Glutamatergic neuron (in vitro differentiated cells): ENCODE measurements around the gene ORAI3. TPM values are rescaled to one million over a fixed set of nuclear protein-coding genes. Genes with fewer than 3 reads are reported as not detected.

Experiments
- DNase-seq: peaks from one replicate; pipeline ENCODE4 v3.0.0; 2022
- H3K27ac Mint-ChIP-seq: one replicate; pipeline ENCODE4 v1.8.0; 2020; ENCODE audit warnings: mild to moderate bottlenecking, mixed read lengths, inconsistent platforms; ENCODE audit not compliant: unreplicated experiment
- H3K27me3 Mint-ChIP-seq: one replicate; pipeline ENCODE4 v1.8.0; 2020; ENCODE audit warnings: mild to moderate bottlenecking, moderate library complexity, mixed read lengths, inconsistent platforms; ENCODE audit not compliant: unreplicated experiment
- H3K36me3 Mint-ChIP-seq: one replicate; pipeline ENCODE4 v1.8.0; 2020; ENCODE audit warnings: mild to moderate bottlenecking, mixed read lengths, inconsistent platforms; ENCODE audit not compliant: unreplicated experiment
- H3K4me1 Mint-ChIP-seq: one replicate; pipeline ENCODE4 v1.8.0; 2020; ENCODE audit warnings: mild to moderate bottlenecking, low read depth, mixed read lengths, inconsistent platforms; ENCODE audit not compliant: unreplicated experiment
- H3K4me3 Mint-ChIP-seq: one replicate; pipeline ENCODE4 v1.8.0; 2020; ENCODE audit warnings: mild to moderate bottlenecking, mixed read lengths, inconsistent platforms; ENCODE audit not compliant: unreplicated experiment
- H3K9me3 Mint-ChIP-seq: one replicate; pipeline ENCODE4 v1.8.0; 2020; ENCODE audit warnings: mild to moderate bottlenecking, moderate library complexity, mixed read lengths, inconsistent platforms; ENCODE audit not compliant: unreplicated experiment
- total RNA-seq: library from RNA; stranded (reverse); fragmentation: NEBNext Ultra II Directional; extraction: Animal tissue kit (Norgen Biotek cat#: 25700); gene quantifications from one replicate; pipeline ENCODE4 v1.2.1, GENCODE V29; 2021; ENCODE audit not compliant: unreplicated experiment
- TF ChIP-seq, protein P1 (sequence below): fragments of 200-600 bp; sonication (generic); IDR thresholded peaks from one replicate; pipeline ENCODE4 v1.5.0; 2021; ENCODE audit not compliant: partially characterized antibody, unreplicated experiment

Gene ORAI3
- total RNA-seq, 1 donor from 2014 or later = 5.1 TPM

DNA sequence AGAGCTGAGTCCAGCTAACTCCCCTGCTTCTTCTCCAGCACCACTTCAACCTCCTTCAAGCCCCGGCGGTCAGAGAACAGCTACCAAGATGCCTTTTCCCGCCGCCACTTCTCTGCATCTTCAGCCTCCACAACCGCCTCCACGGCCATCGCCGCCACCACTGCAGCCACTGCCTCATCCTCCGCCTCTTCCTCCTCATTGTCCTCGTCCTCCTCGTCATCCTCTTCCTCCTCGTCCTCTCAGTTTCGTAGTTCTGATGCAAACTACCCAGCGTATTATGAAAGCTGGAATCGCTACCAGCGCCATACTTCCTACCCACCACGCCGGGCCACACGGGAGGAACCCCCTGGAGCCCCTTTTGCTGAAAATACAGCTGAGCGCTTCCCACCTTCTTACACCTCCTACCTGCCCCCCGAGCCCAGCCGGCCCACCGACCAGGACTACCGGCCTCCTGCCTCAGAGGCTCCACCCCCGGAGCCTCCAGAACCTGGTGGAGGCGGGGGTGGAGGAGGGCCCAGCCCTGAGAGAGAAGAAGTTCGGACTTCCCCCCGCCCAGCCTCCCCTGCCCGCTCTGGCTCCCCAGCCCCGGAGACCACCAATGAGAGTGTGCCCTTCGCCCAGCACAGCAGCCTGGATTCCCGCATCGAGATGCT, 15.8 kb downstream of the ORAI3 start:
- Mint-ChIP-seq H3K36me3 (peaks cover 6% of the 10 kb centered on the region), H3K9me3 (peaks cover 11% of the 10 kb centered on the region), H3K27ac (no peak overlapping the region)

DNA sequence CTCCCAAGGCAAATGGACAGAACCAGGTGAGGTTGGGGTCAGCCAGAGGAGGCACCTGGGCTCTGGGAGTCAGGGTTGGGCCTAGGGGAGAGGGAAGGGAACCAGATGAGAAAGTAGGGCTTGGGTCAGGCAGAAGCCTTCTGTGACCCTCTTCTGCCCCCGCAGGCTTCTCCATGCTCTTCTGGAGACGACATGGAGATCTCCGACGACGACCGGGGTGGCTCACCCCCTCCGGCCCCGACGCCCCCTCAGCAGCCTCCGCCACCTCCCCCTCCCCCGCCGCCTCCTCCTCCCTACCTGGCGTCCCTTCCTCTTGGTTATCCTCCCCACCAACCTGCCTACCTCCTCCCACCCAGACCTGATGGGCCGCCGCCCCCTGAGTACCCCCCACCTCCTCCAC, 16.6 kb downstream of the ORAI3 start:
- Mint-ChIP-seq H3K9me3 (peaks cover 7% of the 10 kb centered on the region), H3K27me3 (peaks cover 4% of the 10 kb centered on the region), H3K36me3 (peaks cover under 1% of the 10 kb centered on the region), H3K27ac (no peak overlapping the region), H3K4me1 (no peaks in the 10 kb centered on the region), H3K4me3 (no peak overlapping the region)
- DNase-seq = no peak
- TF ChIP-seq, protein P1, sequence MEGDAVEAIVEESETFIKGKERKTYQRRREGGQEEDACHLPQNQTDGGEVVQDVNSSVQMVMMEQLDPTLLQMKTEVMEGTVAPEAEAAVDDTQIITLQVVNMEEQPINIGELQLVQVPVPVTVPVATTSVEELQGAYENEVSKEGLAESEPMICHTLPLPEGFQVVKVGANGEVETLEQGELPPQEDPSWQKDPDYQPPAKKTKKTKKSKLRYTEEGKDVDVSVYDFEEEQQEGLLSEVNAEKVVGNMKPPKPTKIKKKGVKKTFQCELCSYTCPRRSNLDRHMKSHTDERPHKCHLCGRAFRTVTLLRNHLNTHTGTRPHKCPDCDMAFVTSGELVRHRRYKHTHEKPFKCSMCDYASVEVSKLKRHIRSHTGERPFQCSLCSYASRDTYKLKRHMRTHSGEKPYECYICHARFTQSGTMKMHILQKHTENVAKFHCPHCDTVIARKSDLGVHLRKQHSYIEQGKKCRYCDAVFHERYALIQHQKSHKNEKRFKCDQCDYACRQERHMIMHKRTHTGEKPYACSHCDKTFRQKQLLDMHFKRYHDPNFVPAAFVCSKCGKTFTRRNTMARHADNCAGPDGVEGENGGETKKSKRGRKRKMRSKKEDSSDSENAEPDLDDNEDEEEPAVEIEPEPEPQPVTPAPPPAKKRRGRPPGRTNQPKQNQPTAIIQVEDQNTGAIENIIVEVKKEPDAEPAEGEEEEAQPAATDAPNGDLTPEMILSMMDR = no peak

More for the DNA sequence above, 15.8 kb downstream of the ORAI3 start:
- Mint-ChIP-seq H3K4me3 (no peak overlapping the region), H3K27me3 (peaks cover 6% of the 10 kb centered on the region), H3K4me1 (peaks cover 4% of the 10 kb centered on the region)
- TF ChIP-seq, protein P1 = no peak
- no peak for DNase-seq

DNA sequence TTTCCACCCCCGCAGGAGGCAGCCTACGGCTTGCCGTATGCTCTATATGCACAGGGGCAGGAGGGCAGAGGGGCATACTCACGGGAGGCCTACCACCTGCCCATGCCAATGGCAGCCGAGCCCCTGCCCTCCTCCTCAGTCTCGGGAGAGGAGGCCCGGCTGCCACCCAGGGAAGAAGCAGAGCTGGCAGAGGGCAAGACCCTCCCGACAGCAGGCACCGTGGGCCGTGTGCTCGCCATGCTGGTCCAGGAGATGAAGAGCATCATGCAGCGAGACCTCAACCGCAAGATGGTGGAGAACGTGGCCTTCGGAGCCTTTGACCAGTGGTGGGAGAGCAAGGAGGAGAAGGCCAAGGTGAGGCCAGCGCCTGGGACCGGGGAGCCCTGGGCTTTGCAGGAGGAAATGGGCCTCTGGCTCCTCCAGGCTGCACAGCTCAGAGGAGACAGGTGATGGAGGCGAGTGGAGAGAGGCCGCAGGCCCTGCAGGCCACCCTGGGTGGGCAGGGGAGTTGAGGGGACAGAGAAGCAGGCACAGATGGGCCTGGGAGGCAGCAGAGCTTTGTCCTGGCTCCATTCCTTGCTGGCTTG, 17.3 kb downstream of the ORAI3 start:
- peaks cover 4% of the 10 kb centered on the region for H3K27me3 Mint-ChIP-seq
- H3K27ac Mint-ChIP-seq = no peak overlapping the region
- H3K36me3 Mint-ChIP-seq = peaks cover 8% of the 10 kb centered on the region
- TF ChIP-seq, protein P1 = no peak
- no peaks in the 10 kb centered on the region for H3K4me1 Mint-ChIP-seq
- H3K9me3 Mint-ChIP-seq = peaks cover 7% of the 10 kb centered on the region
- no peak for DNase-seq
- H3K4me3 Mint-ChIP-seq = no peak overlapping the region

DNA sequence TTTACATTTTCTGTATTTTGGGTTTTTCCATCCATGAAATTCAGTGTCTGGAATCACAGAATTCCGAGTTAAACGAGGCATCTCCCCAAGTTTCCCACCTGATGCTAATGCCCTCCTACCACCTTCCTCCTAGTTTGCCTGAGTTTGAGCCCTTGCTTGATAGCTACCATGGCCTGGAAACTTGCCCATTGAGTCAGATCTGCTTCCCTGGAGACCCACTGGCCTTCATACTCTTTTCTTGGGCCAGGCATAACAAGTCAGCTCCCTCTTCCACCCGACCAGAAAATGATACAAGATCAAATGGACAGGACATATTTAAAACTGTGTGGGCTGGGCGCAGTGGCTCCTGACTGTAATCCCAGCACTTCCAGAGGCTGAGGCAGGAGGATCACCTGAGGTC, 18.9 kb downstream of the ORAI3 start:
- Mint-ChIP-seq H3K27ac (peak overlapping the region; percentile 5), H3K4me1 (no peaks in the 10 kb centered on the region), H3K9me3 (peaks cover 7% of the 10 kb centered on the region), H3K27me3 (peaks cover 6% of the 10 kb centered on the region), H3K36me3 (peaks cover 8% of the 10 kb centered on the region), H3K4me3 (no peak overlapping the region)
- no peak for DNase-seq
- TF ChIP-seq, protein P1 = no peak

DNA sequence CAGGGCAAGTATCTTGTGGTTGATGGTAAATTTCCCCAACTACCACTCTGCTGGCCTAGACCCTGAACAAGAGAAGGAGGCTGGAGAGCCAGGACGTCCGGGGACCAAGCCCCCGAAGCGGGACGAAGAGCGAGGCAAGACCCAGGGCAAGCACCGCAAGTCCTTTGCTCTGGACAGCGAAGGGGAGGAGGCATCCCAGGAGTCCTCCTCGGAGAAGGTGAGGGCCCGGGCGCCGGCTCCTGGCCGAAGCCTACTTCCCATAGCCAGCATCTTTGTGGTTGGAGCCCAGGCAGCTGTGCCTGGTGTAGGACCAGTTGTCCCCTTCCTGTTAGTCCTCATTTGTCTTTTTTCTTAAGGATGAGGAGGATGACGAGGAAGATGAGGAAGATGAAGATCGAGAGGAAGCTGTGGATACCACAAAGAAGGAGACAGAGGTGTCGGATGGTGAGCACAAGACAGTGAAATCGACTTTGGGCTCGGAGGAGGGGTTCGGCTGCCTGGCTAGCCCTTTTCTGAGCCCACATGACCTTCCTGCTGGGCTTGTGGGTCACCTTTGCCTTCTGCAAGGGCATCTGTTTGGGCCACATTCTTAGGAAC, 20.5 kb downstream of the ORAI3 start:
- H3K27me3 Mint-ChIP-seq = peaks cover 10% of the 10 kb centered on the region

More for the DNA sequence above, 20.5 kb downstream of the ORAI3 start:
- Mint-ChIP-seq H3K27ac (no peak overlapping the region), H3K4me3 (no peak overlapping the region), H3K9me3 (peaks cover 9% of the 10 kb centered on the region), H3K4me1 (no peaks in the 10 kb centered on the region), H3K36me3 (peaks cover 13% of the 10 kb centered on the region)
- TF ChIP-seq, protein P1 = no peak
- no peak for DNase-seq
